BE2C (cell line): ENCODE measurements around the gene ADCY6.

Experiments
- DNase-seq: peaks from one replicate; pipeline ENCODE4 v3.0.0-alpha.2; 2020
- H3K27me3 ChIP-seq: fragments of 250-450 bp; sonication (Bioruptor Pico); 2 replicates; pipeline ENCODE4 v1.5.1; 2020; ENCODE audit warnings: mild to moderate bottlenecking
- H3K36me3 ChIP-seq: fragments of 250-450 bp; sonication (Bioruptor Pico); 2 replicates; pipeline ENCODE4 v1.5.1; 2020; ENCODE audit warnings: mild to moderate bottlenecking
- H3K4me1 ChIP-seq: fragments of 250-450 bp; sonication (Bioruptor Pico); 2 replicates; pipeline ENCODE4 v1.5.1; 2020
- H3K4me3 ChIP-seq: 2 replicates; pipeline ENCODE4 v1.5.1; 2011; ENCODE audit warnings: low read depth, low read length
- H3K9me3 ChIP-seq: fragments of 250-450 bp; sonication (Bioruptor Pico); 2 replicates; pipeline ENCODE4 v1.5.1; 2020
- CTCF ChIP-seq: IDR thresholded peaks from 2 replicates; pipeline ENCODE4 v1.5.1; 2012; ENCODE audit warnings: mild to moderate bottlenecking, low read depth, low read length

Gene ADCY6

DNA sequence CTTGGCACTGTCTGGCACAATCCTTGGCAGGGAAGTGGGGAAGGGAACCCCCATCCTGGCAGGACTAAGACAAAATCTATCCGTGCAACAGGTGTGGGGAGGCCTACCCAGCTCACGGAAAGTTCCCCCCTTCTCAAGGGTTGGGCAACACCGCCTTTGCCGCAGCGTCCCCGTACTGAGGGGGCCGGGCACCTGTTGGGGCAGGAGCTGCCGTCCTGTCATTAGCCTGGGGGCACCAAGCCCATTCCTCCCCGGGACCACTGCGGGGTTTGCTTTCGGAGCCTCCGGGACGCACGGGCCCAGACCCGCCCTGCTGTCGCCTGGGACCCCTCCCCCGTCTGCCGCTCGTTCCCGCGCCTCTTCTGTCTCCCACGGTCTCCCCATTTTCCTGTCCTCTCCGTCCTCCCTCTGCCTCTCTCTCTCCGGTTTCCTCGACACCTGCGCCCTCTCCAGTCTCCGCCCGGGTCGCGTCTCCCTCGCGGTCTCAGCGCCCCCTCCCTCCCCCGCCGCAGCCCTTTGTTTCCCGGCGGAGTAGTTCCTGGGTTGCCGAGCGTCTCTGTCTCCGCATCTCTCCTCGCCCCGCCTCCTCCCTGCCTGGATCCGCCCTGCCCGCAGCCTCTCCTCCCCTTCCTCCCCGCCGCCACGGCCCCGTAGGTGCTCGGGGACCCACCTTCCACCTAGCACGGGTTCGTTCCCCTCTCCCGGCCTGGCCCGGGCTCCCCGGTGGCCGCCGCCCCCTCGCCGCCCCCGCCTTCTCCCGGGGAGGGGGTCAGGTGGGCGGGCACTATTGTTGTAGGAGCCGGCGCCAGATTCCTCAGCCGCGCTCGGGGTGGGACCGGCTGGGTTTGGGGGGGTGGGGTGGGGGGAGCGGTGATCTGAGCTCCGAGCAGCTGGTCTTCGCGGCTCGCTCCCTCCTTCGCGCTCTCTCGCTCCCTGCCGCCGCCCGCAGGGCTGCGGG lies 29.3 kb upstream of the ADCY6 start, which contains the start of gene CACNB3:
TSS of gene CACNB3 (plus strand) at position 624 of the 958 bp plus-strand sequence. CDS start 434 bp downstream, outside the sequence.
- H3K9me3 ChIP-seq = no peaks in the 10 kb centered on the region
- H3K4me1 ChIP-seq = peaks cover 3% of the 10 kb centered on the region
- no peaks in the 10 kb centered on the region for H3K36me3 ChIP-seq
- H3K4me3 ChIP-seq = peak within 1 kb of the TSS; percentile 60
- TF ChIP-seq CTCF = no peak
- no peaks in the 10 kb centered on the region for H3K27me3 ChIP-seq
- peak; percentile 79 for DNase-seq

DNA sequence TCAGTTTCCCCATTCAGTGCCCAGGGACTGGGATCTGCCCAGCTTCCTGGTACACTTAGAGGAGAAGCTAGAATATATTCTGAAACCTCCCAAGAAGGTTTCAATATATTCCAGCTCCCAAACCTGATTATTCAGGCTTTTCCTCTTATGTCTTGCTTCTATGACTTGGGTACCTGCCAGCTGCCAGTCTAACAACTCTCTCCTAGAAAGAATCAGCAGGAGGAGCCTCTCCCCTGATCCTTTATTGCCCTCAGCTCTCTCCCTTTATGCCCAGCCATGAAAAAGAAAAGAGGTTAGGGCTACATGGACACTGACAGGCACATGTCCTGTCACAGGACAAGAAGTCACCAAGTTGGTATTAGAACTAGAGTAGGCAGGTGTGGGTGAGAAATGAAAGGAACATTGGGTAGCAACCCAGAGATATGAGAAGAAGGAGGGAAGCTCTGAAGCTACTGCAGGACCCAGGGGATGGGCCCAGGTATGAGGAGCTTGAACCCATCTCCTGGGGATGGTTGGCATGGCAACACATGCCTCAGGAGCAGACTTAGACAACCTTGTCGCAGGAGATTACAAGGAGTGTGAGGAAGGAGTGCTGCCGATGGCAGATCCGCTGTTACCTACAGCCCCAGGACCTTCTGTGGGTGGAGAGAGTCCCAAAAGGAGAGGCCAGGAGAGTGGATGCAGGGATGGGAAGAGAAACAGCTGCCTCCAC lies 27.4 kb upstream of the ADCY6 start:
- Histone ChIP-seq H3K4me3 (peak overlapping the region; percentile 90), H3K36me3 (no peaks in the 10 kb centered on the region), H3K27me3 (no peaks in the 10 kb centered on the region), H3K9me3 (no peaks in the 10 kb centered on the region), H3K4me1 (peaks cover 3% of the 10 kb centered on the region)
- no peak for DNase-seq
- TF ChIP-seq CTCF = no peak

GRCh38 chr12:48815126-48816110 lies 26.5 kb upstream of the ADCY6 start:
- peak overlapping the region; percentile 90 for H3K4me3 ChIP-seq
- TF ChIP-seq CTCF = no peak
- DNase-seq = peak; percentile 88
- peaks cover 3% of the 10 kb centered on the region for H3K4me1 ChIP-seq
- no peaks in the 10 kb centered on the region for H3K36me3 ChIP-seq
- H3K27me3 ChIP-seq = no peaks in the 10 kb centered on the region
- no peaks in the 10 kb centered on the region for H3K9me3 ChIP-seq

- no peaks in the 10 kb centered on the region for H3K27me3 ChIP-seq
- peak; percentile 90 for DNase-seq
- peak overlapping the region; percentile 90 for H3K4me3 ChIP-seq
- no peaks in the 10 kb centered on the region for H3K36me3 ChIP-seq
- TF ChIP-seq CTCF = peak; percentile 88
- H3K4me1 ChIP-seq = peaks cover 3% of the 10 kb centered on the region
- no peaks in the 10 kb centered on the region for H3K9me3 ChIP-seq
Observed at GRCh38 chr12:48814262-48815125, 25.6 kb upstream of the ADCY6 start.
